HG02938 (cell line): ENCODE measurements around the gene CDC14B.
"Not testable (repeated sequence)": the region's sequence is repeated elsewhere in the genome, so short reads cannot be mapped to it uniquely, and the experiment has no call there.

Source experiments
- ATAC-seq: cut with Tn5 transposase; IDR thresholded peaks from one replicate; pipeline ENCODE4 v1.9.1; 2021; ENCODE audit warnings: mild to moderate bottlenecking, moderate library complexity; ENCODE audit not compliant: unreplicated experiment

The CDC14B gene

DNA sequence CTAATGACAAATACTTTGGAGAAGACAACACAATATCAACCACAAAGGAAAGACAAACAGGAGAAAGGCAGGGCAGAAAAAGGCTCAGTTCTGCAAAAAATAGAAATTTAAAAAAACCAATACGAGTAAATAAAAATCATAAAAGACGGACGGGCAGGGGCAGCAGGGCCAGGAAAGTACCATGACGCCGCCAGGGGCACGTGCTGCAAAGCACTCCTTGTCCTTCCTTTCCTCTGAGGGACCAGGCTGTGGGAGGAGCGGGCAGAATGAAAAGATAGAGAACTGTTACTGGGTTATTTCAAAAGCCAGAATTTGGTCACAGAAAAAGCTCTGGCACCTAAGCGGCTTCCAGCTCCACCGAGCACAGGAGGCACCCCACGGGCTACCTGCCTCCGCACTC is 115.7 kb downstream of the CDC14B start:
- no peak for ATAC-seq

DNA sequence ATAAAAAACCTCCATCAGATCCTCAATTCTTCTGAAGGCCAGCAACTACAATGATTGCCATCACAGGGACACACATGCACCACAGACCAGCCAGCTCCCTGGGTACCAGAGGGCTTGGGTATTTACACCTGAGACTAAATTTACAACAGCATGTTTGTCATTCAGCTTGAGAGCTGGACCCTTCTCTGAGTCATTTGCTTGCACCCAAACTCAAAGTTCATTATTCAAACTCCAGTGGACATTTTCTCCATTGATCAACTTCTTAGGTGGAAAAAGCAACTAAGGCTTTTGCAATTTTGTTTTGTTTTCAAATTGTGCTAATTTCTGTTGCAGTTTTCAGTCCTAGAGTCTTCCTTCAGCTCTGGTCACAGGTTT is 116.3 kb downstream of the CDC14B start:
- ATAC-seq, result not testable (repeated sequence)

DNA sequence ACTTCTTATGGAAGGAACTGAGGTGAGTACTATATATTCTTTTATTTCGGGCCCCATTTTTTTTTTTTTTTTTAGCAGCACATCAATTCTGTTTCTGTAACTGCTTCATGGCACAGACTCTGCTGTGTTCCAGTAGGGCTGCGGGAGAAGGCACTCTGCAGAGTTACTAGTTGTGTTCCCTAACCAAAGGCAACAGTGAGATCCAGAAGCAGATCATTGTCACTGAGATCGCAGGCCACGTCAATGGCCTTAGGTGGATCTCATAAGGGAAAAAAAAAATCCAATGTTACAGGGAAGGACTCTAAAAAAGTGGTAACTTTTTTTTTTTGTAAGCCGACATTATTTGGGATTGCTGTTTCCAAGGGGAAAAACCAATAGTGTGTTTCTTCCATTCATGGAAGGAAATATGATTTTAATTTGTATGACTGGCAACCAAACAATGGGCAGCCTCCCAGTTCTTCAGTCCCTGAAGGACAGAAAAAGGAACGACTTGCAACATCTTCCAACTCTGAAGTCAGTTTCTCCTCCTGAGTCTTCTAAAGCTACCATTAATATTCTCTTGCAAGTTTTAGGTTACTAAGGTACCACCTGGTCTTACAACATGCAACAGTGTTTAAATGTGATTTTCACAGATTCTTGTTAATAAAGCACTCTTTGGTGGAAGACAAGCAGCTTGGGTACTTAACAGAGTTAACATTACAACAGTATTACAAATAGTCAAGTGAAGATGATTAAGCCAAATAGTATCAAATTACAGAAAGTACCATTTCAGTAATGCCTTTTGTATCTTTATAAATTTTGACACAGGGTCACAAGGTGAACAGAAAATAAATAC is 116.9 kb downstream of the CDC14B start:
- no peak for ATAC-seq

DNA sequence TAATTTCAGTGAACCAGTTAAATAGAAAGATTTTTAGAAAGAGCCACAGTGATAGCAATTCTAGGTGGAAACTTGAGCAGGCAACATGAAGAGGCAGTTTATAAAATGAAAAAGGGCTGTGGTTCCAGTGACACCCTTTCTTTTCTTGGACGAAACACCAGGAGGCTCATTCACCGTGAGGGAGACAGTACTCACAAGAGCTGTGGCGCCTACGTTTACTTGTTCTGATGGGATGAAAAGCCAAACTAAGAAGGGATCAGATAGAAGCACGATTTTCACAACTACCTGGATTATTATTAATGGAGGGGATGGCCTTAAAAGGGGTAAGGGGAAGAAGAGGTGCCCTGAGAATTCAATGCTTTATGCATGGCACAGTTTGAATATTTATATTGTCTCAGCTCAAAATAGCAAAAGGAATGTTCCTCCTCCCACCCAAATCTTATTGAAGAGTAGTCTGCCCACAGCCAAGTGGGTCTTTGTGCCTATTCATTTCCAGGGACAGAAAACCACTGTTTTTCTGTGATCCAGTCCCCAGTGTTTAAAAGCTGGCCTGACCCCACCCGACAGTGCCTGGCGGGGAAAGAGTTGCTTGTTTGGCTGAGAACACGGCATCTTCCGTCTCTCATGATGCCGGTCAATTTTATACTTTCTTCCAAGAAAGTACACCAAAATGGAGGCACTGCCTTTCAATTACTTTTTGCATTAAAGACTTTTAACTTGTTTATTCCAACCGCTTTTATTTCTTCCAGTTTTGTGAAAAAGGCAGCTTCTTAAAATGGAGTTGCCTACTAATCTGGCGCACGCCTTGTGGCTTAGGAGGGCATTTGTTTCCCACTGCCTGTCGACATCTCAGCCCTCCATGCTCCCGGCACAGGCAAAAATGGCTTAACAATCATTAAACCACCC is 117.8 kb downstream of the CDC14B start:
- ATAC-seq, result no peak

DNA sequence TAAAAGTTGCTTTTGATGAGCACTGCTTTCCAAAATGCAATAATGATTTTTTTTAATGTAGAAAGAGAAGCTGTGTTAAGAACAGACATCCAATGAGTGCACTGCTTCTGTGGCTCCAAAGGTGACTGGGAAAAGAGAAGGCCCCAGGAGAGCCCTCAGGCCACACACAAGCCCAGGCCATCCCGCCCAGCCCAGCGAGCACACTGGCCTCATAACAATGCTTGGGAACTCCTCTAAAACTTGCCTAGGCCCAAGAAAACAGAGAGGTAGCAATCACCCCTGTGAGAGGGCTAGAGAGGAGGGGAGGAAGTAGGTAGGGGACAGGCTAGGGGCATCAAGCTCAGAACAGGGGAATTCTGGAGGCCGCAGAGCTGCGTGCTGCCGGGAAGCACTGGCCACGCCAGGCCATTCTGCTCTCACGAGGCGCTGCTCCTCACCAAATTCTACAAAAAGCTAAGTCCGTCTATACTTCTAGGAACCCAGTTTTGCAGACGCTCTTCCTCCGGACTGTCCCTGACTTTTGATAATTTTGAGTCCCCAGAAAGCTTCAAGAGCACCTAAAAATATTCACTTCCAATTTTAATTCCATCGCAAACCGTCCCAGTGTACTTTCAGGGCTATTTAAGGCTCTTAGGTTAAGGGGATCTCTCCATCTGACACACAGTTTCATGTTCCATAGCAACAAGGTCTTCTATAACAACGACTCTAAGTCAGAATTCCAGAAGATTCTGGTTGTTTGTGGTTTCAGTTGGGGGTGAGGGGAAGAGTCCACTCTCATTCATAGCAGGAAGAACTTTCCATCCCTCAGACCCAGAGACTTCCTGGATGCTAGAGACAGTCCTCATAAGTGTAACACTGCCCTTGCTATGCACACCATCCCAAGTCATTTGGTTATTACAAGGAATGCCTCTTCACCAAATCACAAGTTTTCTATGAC is 118.7 kb downstream of the CDC14B start:
- ATAC-seq, result no peak

DNA sequence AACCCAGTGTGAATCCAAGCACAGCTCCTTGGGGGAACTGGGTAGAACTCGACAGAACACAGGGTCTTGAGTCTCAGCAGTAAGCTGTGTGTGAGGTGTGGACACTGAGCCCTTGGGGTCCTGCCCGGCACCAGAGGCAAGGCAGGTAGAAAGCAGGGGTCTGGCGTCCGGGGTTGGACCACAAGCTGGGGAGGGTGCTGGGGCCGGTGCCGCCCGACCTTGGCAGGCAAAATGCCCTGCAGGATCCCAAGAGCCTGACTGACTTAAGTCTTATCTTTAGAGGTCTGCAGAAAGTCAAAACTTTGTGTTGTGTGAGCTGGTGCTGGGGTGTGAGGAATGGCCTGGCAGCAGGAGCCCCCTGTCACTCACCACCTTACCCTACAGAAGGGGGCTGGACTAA is 120.4 kb downstream of the CDC14B start:
- ATAC-seq, result no peak

DNA sequence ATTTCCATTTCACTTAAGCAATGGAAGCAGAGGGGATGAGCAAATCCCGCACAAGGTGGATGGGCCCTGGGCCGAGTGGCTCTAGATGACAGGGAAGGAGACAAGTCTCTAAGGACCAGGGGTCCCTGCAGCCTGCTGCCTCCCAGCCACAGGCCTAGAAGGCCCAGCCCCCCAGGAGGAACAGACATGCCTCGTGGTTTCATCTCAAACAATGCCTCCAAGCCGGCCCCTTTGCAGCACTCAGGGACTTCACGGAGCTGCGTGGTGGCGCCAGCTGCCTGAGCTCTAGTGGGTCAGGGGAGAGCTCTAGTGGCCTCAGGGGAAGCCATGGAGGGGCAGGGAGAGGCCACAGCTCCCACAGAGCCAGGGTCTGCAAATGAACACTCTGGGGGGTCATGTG is 120.8 kb downstream of the CDC14B start:
- ATAC-seq, result no peak

DNA sequence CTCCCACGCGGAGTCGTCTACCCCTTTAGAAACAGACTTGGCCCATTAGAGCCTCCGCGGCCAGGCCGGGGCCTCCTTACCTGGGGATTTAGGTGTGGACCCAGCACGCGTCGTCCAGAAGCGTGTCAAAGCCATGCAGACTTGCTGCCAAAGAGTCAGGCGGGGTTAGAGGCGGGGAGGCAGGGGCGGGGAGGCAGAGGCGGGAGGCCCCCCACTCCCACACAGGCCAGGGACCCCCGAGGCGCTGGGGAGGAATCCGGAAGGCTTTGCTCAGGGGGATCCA is 122.6 kb downstream of the CDC14B start:
- no peak for ATAC-seq

DNA sequence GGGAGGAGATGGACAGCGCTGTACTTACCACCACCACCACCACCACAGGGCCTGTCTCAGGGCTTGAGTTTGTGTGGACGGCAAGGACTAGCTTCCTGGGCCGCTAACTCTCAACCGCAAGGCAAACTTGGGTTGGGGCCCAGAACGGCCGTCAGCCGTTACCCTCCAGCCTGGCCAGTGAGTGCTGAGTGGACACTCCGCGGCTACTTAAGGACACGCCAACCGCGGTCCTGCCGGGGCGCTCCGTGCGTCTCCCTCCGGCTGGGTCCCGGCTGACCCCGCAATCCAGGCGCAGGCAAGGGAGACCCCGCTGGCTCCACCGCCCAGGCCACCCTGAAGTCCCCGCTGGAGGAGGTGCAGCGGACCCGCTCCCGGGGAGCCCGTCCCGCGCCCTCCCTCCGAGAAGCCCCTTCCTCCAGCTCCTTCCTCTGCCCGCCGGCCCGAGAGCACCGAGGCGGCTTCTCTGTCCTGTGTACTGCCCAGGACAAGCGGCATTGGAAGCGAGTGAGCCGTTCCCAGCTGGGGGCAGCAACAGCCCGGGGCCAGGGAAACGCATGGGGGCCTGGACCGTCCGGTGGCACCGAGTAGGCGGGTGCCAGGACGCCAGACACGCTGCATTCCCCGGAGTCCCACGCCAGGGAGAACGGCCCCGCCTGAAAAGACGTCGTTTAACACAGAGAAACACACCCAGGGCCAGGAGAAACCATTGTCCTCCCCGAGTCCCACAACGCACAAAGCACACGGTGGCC is 123.1 kb downstream of the CDC14B start:
- no peak for ATAC-seq

DNA sequence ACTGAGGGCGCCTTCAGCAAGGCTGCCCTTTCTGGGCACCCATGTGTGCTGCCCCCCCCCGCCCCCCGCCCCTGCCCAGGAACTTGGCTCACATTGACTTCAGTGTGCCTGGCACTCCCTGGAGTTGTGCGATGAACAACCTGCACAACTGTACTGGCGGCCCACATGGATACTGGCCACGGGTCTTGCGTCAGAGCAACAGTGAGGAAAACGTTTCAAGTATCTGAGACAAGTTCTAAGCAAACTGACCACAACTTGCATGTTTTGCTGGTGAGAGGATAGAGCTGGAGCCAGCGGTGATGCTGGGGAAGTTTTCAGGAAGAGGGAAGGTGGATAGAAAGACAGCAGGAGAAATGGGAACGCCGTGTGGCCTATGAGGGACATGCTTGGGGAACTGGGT is 124.3 kb downstream of the CDC14B start:
- no peak for ATAC-seq

DNA sequence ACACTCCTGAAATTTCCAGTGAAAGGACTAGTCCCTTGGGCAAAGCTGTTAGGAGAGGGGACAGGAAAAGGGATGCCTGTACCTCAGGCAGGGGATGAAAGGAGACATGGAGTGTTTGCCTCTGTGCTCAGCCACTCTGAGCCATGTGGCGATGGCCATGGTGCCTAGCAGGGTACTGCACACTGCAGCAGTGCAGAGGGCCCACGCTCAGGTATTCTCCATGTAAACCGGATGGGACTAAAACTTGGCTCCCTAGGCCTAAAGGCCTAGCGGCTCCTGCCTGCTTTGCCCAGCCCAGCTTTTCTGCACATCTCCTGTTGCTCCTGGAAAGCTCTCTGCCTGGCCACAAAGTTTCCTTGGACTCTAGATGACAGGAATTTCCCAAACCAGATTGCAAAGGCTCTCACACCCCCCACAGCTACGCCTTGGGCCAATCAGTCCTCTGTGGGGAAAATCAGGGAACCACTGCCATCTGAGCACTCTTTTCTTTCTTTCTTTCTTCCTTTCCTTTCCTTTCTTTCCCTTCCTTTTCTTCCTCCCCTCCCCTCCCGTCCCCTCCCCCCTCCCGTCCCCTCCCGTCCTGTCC is 125.3 kb downstream of the CDC14B start:
- ATAC-seq, result no peak

DNA sequence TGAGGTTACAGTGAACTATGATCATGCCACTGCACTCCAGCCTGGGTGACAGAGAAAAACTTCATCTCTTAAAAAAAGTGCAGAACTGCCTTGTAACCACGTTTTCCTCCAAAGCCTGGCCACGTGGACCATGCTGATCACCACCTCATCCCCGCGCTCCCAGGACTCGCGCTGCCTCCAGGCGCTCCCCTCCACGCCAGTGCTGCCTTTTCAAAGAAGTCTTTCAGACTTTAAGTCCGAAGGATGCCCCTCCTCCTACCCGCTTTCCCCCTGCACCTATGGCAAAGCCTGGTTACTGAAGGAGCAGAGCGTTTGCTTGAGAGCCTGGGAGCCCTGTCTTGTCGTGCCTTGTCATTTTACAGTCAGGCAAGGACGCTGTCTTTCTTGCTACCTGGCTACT is 125.9 kb downstream of the CDC14B start:
- ATAC-seq, result no peak

DNA sequence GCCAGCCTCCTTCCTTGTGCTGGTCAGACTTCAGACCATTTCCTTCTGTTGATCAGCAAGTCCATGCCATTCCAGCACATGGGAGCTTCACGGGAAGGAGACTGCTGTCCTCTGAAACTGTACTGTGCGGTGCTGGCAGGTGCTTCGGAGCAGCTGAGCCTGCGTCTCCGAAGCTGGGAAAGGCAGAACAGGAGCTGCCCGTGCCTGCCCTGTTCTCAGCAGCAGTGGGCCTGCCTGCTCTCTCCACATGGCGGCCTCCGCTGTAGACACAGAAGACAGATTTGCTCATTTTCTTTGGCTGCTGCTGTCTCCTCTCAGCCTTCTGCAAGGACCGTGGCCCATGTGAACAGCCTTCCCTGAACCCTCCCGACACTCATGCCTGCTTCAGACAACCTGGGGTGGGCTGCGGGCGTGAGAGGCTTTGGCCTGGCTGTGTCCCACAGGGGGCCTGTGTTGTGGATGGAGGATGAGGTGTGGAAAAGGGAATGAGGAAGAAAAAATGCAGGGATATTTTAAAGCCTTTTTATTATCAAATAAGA is 126.6 kb downstream of the CDC14B start:
- ATAC-seq, result no peak

DNA sequence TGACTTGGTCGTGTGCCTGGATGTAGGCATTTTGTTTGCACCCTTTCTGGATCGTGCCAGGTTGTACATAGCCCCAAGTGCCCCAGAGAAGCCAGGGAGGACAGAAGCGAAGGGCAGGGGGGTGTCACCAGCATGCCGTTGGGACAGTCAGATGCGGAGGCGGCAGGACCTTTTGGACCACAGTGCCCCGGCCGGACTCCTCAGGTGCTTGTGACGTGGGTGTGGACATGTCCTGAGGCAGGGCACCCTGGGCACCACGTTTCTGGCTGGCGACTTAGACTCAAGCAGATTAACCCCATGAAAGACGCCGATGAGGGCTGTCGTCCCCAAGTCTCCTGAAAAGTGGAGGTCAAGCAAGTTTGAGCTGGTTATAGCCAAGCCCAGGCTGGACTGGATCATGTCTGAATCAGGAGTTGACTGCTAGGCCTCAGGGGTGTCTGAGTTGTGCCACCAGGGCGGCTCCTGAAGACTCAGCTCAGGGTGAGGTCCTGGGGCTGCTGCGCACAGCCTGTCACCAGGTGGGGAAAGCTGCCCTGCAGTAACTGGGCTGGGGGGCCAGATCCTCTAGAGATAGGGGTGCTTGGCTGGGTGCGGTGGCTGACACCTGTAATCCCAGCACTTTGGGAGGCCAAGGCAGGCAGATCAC is 127.6 kb downstream of the CDC14B start:
- no peak for ATAC-seq

DNA sequence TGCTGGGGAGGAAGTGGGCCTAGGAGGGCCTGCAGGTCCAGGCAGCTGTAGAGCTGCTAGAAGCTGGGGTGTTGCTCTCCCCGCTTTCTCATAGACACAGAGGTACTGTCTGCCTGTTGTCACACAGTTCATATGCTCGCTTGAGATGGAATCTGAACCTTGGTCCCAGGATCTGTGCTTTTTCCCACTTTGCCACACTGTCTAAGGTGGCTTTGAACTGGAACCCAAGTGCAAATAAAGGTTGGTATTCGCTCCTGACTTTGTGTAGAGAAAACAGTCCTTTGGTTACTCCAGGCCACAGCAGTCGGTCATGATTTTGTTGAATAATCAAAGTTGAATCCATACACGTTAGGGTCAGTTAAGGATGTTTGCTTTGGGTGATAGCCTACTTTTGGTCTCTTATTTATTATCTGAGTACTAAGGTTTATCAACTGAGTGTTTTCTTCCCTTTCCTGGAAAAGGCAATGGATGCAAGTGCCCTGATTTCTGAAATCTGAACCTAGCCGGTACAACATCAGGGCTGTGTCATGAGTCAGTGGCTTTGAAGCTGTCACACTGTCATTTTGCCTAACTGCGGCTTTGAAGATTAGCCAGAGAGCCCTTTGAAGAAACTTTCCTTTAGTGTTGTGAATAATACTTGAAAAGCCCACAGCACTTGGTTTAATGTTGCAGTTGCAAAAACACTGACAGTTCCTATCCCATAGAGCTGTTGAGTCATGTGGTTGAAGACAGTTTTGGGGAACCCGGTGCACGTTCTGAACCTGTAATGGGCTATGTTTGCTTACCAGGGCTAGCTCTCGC is 128.4 kb downstream of the CDC14B start:
- ATAC-seq, result no peak

DNA sequence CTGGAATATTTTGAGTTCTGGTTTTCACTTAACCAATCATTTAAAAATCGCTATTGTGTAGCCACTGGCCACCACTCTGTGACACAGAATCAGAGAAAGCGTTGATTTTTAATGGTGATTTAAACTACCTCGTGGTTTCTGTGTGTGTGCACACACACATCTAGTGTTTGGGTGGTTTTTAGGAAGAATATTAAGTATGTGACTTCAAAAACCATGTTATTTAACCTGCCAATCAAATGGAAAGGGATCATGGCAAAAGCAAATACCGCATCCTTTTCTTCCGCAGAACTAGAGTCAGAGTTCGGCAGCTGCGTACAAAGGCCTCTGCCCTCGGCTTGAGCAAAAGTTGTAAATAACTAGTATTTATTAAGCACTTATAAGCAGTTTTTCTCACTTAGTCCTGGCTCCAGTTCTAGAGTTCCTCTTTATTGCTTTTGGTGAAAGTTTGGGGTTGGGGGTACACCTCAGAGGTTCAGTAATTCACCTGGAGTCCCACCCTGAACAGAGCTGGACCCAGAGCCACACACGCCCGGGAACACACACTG is 129.0 kb downstream of the CDC14B start:
- no peak for ATAC-seq

DNA sequence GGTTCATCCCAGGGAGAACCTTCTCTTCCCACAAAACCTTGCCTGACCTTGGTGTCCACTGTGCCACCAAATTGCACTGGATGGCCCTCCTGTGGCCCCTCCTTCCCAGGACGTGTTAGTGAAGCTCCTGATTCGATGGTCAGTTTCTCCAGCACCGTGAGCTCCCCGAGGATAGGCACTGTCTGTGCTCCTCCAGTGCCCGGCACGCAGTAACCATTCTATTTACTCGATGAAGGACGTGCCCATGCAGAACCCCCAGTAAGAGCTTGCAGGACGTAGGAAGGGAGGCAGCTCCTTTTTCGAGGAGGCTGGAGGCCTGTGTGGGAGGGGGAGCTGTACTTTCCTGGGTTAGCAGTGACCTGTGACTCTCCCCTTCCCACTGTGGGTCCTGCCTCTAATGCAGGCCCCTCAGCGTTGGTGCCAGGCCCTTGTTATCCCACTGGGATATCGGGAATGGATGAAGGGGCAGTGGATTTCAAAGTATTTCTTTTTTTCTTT is 130.1 kb downstream of the CDC14B start:
- no peak for ATAC-seq

DNA sequence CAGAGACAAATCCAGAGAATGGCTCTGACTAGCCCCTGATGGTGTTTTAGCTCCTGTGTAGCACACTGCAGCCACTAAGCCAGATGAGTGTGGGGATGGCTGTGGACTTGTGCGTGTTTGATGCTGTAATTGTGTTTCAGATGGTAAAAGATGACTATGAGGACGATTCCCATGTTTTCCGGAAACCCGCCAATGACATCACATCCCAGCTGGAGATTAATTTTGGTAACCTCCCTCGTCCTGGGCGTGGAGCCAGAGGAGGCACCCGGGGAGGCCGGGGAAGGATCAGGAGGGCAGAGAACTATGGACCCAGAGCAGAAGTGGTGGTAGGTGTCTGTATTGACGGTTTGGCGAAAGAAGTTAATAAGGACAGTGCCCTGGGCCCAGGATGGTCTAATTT is 131.7 kb downstream of the CDC14B start:
- no peak for ATAC-seq
